Measurements from ENCODE around the gene BUD13.

The BUD13 gene

GRCh38 chr11:116716621-116717020 is 56.2 kb downstream of the BUD13 start:
- DNase-seq: no peak

- no peak for DNase-seq
These were observed 57.4 kb downstream of the BUD13 start for GRCh38 chr11:116715383-116715782.

GRCh38 chr11:116714902-116715301 is 57.9 kb downstream of the BUD13 start:
- no peak for DNase-seq

- DNase-seq: no peak
These were observed 60.4 kb downstream of the BUD13 start for GRCh38 chr11:116712428-116712827.

GRCh38 chr11:116710762-116711161 is 62.0 kb downstream of the BUD13 start:
- no peak for DNase-seq

- no peak for DNase-seq
These were observed 62.6 kb downstream of the BUD13 start for GRCh38 chr11:116710001-116710674.

- DNase-seq: no peak
These were observed 65.0 kb downstream of the BUD13 start for GRCh38 chr11:116707746-116708145.

- no peak for DNase-seq
These were observed 65.6 kb downstream of the BUD13 start for GRCh38 chr11:116707161-116707629.

- no peak for DNase-seq
These were observed 69.4 kb downstream of the BUD13 start for GRCh38 chr11:116703421-116703820.

- DNase-seq: no peak
These were observed 69.9 kb downstream of the BUD13 start for GRCh38 chr11:116702772-116703385.

GRCh38 chr11:116701876-116702275 is 70.9 kb downstream of the BUD13 start:
- DNase-seq: no peak

GRCh38 chr11:116701297-116701801 is 71.4 kb downstream of the BUD13 start:
- no peak for DNase-seq

GRCh38 chr11:116700586-116701220 is 72.1 kb downstream of the BUD13 start:
- DNase-seq: no peak

Measured in fibroblast of skin of scalp (primary cell).